Activated T-cell treated with anti-CD3 and anti-CD28 coated beads, Interleukin-2, amount 50 U/mL, for 4 hours (primary cell): ENCODE measurements around the gene STIM1. TPM values are rescaled to one million over a fixed set of nuclear protein-coding genes. Genes with fewer than 3 reads are reported as not detected.

Experiments used
- ATAC-seq, 2 donors: fragments of 200-7000 bp; cut with Tn5 transposase; one replicate each; pipeline ENCODE4 v1.10.0; 2021
- DNase-seq: peaks from one replicate; pipeline ENCODE4 v3.0.0-alpha.2; 2020
- H3K27me3 Mint-ChIP-seq: one replicate; pipeline ENCODE4 v1.8.0; 2021; ENCODE audit warnings: low read depth, mixed read lengths
- H3K36me3 Mint-ChIP-seq: one replicate; pipeline ENCODE4 v1.8.0; 2022; ENCODE audit warnings: mixed read lengths; ENCODE audit not compliant: insufficient read depth
- H3K4me1 Mint-ChIP-seq: one replicate; pipeline ENCODE4 v1.8.0; 2021; ENCODE audit warnings: low read depth, mixed read lengths
- H3K4me3 Mint-ChIP-seq: one replicate; pipeline ENCODE4 v1.8.0; 2021; ENCODE audit warnings: mild to moderate bottlenecking, moderate library complexity, mixed read lengths
- H3K9me3 Mint-ChIP-seq: one replicate; pipeline ENCODE4 v1.8.0; 2021; ENCODE audit warnings: mixed read lengths
- total RNA-seq, 3 donors: library from RNA; stranded (reverse); gene quantifications; one replicate each; pipeline ENCODE4 v1.2.1, GENCODE V29; 2021

STIM1 gene
- total RNA-seq, 3 donors from 2014 or later: 35.6 to 42.5 (median 37.4) TPM

- ATAC-seq (no peak), DNase-seq (peak; percentile 40)
- Mint-ChIP-seq H3K27me3 (no peaks in the 10 kb centered on the region), H3K4me1 (peaks cover 74% of the 10 kb centered on the region), H3K9me3 (no peaks in the 10 kb centered on the region), H3K4me3 (peak overlapping the region; percentile 94), H3K36me3 (peaks cover 43% of the 10 kb centered on the region)
Measured at GRCh38 chr11:3836903-3837302, 18.6 kb upstream of the STIM1 start.

GRCh38 chr11:3837793-3838192 lies 17.7 kb upstream of the STIM1 start:
- DNase-seq (no peak), ATAC-seq (no peak)
- no peaks in the 10 kb centered on the region for H3K27me3 Mint-ChIP-seq
- H3K4me3 Mint-ChIP-seq: peak overlapping the region; percentile 94
- peaks cover 43% of the 10 kb centered on the region for H3K36me3 Mint-ChIP-seq
- H3K9me3 Mint-ChIP-seq: no peaks in the 10 kb centered on the region
- H3K4me1 Mint-ChIP-seq: peaks cover 70% of the 10 kb centered on the region

GRCh38 chr11:3838504-3838903 lies 17.0 kb upstream of the STIM1 start:
- H3K9me3 Mint-ChIP-seq: no peaks in the 10 kb centered on the region
- H3K4me1 Mint-ChIP-seq: peaks cover 70% of the 10 kb centered on the region
- peaks cover 40% of the 10 kb centered on the region for H3K36me3 Mint-ChIP-seq
- DNase-seq (no peak), ATAC-seq (no peak)
- no peaks in the 10 kb centered on the region for H3K27me3 Mint-ChIP-seq
- H3K4me3 Mint-ChIP-seq: peak overlapping the region; percentile 94

GRCh38 chr11:3840004-3840869 lies 15.2 kb upstream of the STIM1 start:
- peak; percentile 5 to 11 for ATAC-seq

GRCh38 chr11:3840870-3841425 lies 14.5 kb upstream of the STIM1 start, which contains the start of gene RHOG:
Gene RHOG, minus strand, starts transcription at chr11:3840959. Its CDS starts 12,821 bp downstream, at chr11:3828138.
- Mint-ChIP-seq H3K27me3 (no peaks in the 10 kb centered on the region), H3K4me1 (peaks cover 59% of the 10 kb centered on the region), H3K4me3 (peak within 1 kb of the TSS; percentile 94), H3K9me3 (no peaks in the 10 kb centered on the region), H3K36me3 (peaks cover 21% of the 10 kb centered on the region)
- ATAC-seq (peak; percentile 81 to 82), DNase-seq (no peak)

More at GRCh38 chr11:3840004-3840869, 15.2 kb upstream of the STIM1 start:
- Mint-ChIP-seq H3K27me3 (no peaks in the 10 kb centered on the region), H3K4me1 (peaks cover 65% of the 10 kb centered on the region), H3K36me3 (peaks cover 27% of the 10 kb centered on the region), H3K9me3 (no peaks in the 10 kb centered on the region), H3K4me3 (peak overlapping the region; percentile 94)
- no peak for DNase-seq

- DNase-seq: peak; percentile 95
- peaks cover 21% of the 10 kb centered on the region for H3K36me3 Mint-ChIP-seq
- ATAC-seq: peak; percentile 77 to 81
- peaks cover 52% of the 10 kb centered on the region for H3K4me1 Mint-ChIP-seq
- H3K4me3 Mint-ChIP-seq: peak overlapping the region; percentile 84
- H3K27me3 Mint-ChIP-seq: no peaks in the 10 kb centered on the region
- H3K9me3 Mint-ChIP-seq: no peaks in the 10 kb centered on the region
Measured at GRCh38 chr11:3841426-3842350, 13.8 kb upstream of the STIM1 start.

- Mint-ChIP-seq H3K36me3 (peaks cover 14% of the 10 kb centered on the region), H3K4me1 (peaks cover 39% of the 10 kb centered on the region), H3K27me3 (no peaks in the 10 kb centered on the region), H3K9me3 (no peaks in the 10 kb centered on the region), H3K4me3 (no peak overlapping the region)
- no peak for ATAC-seq
- DNase-seq: no peak
Measured at GRCh38 chr11:3843326-3843725, 12.1 kb upstream of the STIM1 start.

GRCh38 chr11:3845246-3845645 lies 10.2 kb upstream of the STIM1 start:
- H3K4me3 Mint-ChIP-seq: no peak overlapping the region
- H3K27me3 Mint-ChIP-seq: no peaks in the 10 kb centered on the region
- H3K9me3 Mint-ChIP-seq: no peaks in the 10 kb centered on the region

GRCh38 chr11:3845670-3846069 lies 9.8 kb upstream of the STIM1 start:
- H3K4me3 Mint-ChIP-seq: no peak overlapping the region
- no peaks in the 10 kb centered on the region for H3K27me3 Mint-ChIP-seq
- no peaks in the 10 kb centered on the region for H3K9me3 Mint-ChIP-seq
- DNase-seq: no peak
- H3K36me3 Mint-ChIP-seq: no peaks in the 10 kb centered on the region
- peaks cover 37% of the 10 kb centered on the region for H3K4me1 Mint-ChIP-seq
- ATAC-seq: no peak

More at GRCh38 chr11:3845246-3845645, 10.2 kb upstream of the STIM1 start:
- DNase-seq (no peak), ATAC-seq (no peak)
- Mint-ChIP-seq H3K36me3 (no peaks in the 10 kb centered on the region), H3K4me1 (peaks cover 37% of the 10 kb centered on the region)

GRCh38 chr11:3849297-3849874 lies 6.1 kb upstream of the STIM1 start:
- Mint-ChIP-seq H3K27me3 (no peaks in the 10 kb centered on the region), H3K36me3 (no peaks in the 10 kb centered on the region), H3K9me3 (no peaks in the 10 kb centered on the region), H3K4me3 (no peak overlapping the region), H3K4me1 (peaks cover 37% of the 10 kb centered on the region)
- DNase-seq (peak; percentile 42), ATAC-seq (peak; percentile 52 to 69)

GRCh38 chr11:3853545-3853842 lies 2.0 kb upstream of the STIM1 start:
- Mint-ChIP-seq H3K9me3 (no peaks in the 10 kb centered on the region), H3K4me3 (no peak overlapping the region), H3K36me3 (no peaks in the 10 kb centered on the region), H3K27me3 (no peaks in the 10 kb centered on the region), H3K4me1 (peaks cover 51% of the 10 kb centered on the region)
- no peak for DNase-seq
- ATAC-seq: no peak

GRCh38 chr11:3853899-3854659 lies 1.4 kb upstream of the STIM1 start:
- peak overlapping the region; percentile 89 for H3K4me3 Mint-ChIP-seq
- ATAC-seq: peak; percentile 56
- H3K4me1 Mint-ChIP-seq: peaks cover 55% of the 10 kb centered on the region
- peak; percentile 56 for DNase-seq
- H3K9me3 Mint-ChIP-seq: no peaks in the 10 kb centered on the region
- H3K27me3 Mint-ChIP-seq: no peaks in the 10 kb centered on the region
- H3K36me3 Mint-ChIP-seq: no peaks in the 10 kb centered on the region

GRCh38 chr11:3854660-3854976 lies 846 bp upstream of the STIM1 start:
- Mint-ChIP-seq H3K36me3 (no peaks in the 10 kb centered on the region), H3K4me1 (peaks cover 55% of the 10 kb centered on the region), H3K27me3 (no peaks in the 10 kb centered on the region), H3K9me3 (no peaks in the 10 kb centered on the region), H3K4me3 (peak overlapping the region; percentile 89)
- DNase-seq (no peak), ATAC-seq (no peak)
